GM10266 (cell line): ENCODE measurements around the gene HOXD12.

Experiments
- DNase-seq: peaks from one replicate; pipeline ENCODE4 v3.0.0; 2012; ENCODE audit errors: extremely low spot score
- CTCF ChIP-seq: IDR thresholded peaks from 2 replicates; pipeline ENCODE4 v1.5.1; 2012; ENCODE audit warnings: mild to moderate bottlenecking, low read depth; ENCODE audit not compliant: control insufficient read depth, insufficient read depth; ENCODE audit errors: missing control alignments

Gene HOXD12

GRCh38 chr2:176130147-176130956 lies 30.8 kb downstream of the HOXD12 start:
- no peak for DNase-seq
- TF ChIP-seq CTCF = no peak

GRCh38 chr2:176130957-176131847 lies 31.6 kb downstream of the HOXD12 start:
- DNase-seq = no peak
- no peak for TF ChIP-seq CTCF

- TF ChIP-seq CTCF = no peak
- no peak for DNase-seq
These were observed 32.2 kb downstream of the HOXD12 start for GRCh38 chr2:176131848-176132158.

DNA sequence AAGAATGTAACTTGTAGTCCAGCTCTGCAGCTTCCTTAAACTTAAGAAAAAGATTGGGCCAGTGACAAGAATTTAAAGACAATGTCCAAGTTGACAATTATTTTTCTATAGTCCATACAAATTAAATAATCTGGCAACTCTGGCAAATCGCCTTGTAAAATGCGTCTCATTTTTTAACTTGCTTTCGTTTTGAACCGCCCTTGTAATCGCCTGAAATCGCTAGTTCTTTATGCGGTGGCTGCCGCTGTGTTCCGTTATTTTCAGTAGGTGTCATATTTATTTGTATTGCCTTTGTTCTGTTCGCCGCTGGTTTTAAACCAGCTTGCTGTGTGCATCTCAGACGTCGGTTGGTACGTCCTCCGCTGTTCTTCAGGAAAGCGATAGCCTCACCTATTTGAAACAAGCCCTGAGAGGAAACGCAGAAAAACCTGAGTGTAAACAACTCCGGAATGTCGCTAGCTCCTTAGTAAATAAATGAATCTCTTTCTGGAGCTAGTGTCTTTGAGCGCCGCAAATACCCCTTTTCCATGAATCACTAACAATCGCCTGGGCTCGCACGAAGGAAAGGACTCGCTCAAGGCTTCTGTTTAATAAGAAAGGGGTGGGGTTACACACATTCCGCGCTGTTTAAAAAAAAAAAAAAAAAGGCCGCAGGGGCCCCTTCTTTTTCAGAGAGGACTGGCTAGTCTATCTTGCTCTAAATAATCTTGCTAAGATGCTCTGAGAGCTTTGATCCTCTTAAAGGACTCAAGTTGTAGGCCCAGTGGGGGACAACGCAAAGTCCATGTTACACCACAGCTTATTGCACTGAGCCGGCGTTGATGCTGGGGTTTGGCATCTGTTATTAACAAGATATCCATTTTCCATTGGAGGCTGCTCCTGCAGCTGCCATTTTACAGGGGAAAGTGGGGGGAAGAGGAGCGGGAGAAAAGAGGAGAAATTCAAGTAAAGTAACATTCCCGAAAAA lies 32.9 kb downstream of the HOXD12 start:
- no peak for TF ChIP-seq CTCF
- no peak for DNase-seq

DNA sequence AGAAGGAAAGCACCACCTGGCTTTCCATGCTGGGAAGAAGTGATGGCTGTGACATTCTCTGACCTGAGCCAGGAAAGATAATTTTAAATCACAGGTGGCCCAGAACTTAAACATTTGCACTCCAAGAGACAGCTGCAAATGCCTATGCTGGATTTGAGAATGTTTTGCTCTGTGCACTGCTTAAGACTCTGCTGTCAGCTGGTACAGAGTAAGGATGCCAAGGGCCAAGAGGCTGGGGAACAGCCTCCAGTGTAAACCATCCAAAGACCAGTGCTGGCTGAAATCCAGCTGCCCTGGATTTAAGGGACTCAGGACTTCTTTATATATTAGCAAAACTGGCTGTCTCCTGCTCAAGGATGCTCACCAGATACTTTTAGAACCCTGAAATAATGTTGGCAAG lies 33.8 kb downstream of the HOXD12 start:
- DNase-seq = no peak
- no peak for TF ChIP-seq CTCF

DNA sequence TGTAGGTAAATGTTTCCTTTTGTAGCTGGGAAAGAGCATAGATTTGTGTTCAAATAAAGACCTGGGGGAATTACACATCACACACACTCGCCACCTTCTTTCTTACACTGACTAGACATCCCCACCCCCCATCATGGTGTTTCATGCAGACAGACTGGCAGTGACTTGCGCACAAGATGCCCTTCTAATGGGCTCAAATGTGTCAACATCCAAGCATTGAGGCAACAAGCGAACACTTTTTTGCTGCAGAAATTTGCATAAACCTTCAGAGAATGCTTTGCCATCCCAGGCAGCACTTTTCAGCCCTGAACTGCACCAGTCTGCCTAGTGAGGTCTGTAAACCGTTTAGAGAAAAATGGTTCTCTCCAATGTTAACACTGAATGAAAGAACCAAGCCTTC lies 34.4 kb downstream of the HOXD12 start:
- no peak for DNase-seq
- no peak for TF ChIP-seq CTCF

- no peak for DNase-seq
- TF ChIP-seq CTCF = no peak
These were observed 35.4 kb downstream of the HOXD12 start for GRCh38 chr2:176135035-176135440.
